GM21529 (cell line): ENCODE results near the gene NPTX2.

ENCODE experiments used
- ATAC-seq: cut with Tn5 transposase; IDR thresholded peaks from one replicate; pipeline ENCODE4 v1.9.1; 2021; ENCODE audit not compliant: unreplicated experiment

Gene NPTX2

DNA sequence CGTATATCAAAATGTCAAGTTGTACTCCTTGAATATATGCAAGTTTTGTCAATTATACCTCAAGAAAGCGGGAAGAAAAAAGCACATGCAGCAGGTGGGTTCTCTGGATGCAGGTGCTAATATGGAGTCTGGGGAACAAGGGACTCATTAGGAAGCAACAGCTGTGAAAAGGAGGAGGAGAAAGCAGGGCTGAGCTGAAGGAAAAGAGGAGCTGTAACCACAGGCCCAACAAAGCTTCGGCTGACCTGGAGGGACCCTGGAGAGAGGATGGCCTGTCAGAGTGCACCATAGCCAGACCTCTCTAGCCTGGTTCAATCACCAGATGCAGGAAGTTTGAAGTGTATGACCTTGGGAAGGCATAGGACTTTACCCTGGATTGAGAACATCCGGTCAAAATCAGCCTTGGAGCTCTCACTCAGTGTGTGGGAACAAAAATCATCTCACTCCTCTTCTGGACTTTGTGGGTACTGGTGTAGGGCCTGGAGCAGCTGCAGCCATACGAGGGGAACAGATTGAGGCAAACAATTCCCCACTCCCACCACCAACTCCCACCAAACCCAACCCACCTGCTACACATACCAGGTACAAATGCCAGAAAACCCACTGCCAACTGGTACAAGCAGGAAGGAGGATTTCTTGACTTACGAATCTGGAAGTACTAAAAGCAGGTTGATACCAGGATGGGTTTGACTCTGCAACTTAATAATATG is 36.7 kb downstream of the NPTX2 start:
- ATAC-seq = no peak

DNA sequence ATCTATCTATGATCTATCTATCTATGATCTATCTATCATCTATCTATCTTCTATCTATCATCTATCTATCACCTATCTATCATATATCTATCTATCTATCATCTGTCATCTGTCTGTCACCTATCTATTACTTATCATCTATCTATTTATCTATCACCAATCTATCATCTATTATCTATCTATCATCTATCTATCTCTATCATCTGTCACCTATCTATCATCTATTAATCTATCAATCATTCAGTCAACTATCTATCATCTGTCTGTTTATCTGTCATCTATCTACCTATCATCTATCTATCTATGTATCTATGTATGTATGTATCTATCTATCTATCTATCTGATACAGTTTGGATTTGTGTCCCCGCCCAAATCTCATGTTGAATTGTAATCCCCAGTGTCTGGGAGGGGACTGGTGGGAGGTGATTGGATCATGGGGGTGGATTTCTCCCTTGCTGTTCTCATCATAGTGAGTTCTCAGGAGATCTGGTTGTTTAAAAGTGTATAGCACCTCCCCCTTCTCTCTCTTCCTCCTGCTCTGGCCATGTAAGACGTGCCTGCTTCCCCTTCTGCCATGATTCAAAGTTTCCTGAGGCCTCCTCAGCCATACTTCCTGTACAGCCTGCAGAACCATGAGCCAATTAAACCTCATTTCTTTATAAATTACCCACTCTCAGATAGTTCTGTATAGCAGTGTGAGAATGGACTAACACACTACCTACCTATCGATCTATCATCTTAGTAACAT is 37.6 kb downstream of the NPTX2 start:
- no peak for ATAC-seq

DNA sequence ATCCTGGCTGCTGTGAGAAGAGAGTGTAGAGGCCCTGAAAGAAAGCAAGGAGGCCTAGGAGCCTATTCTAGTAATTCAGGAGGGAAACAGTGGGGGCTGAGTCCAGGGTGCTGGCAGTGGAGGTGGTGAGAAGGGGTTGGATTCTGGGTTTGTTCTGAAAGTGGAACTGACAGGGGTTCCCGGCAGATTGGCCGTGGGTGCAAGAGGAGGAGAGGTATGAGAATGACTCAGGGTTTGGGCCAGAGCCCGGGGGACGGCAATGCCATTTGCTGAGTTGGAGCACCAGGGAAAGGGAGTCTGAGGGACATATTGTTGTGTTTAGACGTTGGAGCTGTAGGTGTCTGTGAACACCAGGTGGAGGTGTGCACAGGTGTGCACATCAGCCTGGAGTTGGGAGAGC is 38.5 kb downstream of the NPTX2 start:
- ATAC-seq = no peak

DNA sequence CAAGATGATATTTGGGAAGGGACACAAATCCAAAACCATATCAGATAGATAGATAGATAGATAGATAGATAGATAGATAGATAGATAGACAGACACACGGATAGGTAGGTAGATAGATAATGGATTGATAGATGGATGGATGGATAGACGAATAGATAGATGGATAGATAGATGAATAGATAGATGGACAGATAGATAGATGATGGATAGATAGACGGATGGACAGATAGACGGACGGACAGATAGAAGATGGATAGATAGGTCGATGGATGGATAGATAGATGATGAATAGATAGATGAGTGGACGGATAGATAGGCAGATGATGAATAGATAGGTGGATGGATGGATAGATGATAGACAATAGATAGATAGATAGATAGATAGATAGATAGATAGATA is 39.8 kb downstream of the NPTX2 start:
- ATAC-seq = no peak

DNA sequence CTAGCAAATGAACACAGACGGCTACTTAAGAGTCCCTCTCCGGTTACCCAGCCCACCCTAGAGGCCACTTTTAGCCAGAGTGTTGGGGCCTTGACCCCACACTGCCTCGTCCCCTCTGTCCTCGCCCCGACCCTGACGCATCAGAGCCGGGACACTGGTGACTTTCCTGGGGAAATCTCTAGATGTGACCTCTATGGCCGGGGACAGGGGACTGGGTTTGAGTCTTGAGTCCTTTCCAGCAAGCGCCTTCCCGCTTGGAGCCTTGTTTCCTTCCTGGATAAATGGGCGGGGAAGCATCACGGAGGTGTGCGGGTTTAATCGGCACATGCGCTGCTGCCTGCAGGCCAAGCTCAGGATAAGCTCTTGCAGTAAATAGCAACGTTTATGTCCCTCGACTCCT is 40.7 kb downstream of the NPTX2 start:
- no peak for ATAC-seq

DNA sequence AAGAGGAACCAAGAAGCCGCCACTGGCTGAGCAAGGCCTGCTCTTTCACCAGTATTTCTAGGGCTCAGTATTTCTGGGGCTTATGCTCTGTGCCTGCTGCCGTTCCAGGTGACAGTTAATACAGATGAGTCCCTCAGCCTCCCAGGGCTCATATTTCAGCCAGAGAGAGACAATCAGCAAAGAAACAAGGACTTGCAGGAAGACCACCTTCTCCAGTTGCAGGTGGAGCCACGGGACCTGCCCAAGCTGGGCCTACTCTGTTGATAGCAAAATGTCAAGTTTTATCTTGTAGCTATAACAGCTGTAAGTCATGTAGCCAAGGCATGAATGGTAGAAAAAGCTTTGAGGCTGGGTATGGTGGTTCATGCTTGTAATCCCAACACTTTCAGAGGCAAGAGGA is 42.7 kb downstream of the NPTX2 start:
- no peak for ATAC-seq

DNA sequence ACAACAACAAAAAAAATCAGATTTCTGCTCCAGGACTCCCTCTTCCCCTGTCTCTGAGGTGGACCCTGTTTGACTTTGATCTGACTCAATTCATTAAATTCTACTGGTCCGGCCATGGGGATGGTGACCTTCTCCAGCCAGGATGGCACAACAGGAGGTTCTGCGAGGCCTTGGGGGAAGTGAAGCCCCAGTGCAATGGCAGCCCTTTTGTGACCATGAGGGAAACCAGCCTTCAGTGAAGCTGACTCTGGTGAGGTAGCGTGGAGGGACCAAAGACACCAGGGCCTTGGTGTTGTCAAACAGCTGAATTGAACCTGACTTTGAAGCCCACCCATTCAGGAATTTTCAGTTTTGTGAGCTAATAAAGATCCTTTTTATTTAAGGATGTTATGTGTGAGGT is 44.5 kb downstream of the NPTX2 start:
- no peak for ATAC-seq

DNA sequence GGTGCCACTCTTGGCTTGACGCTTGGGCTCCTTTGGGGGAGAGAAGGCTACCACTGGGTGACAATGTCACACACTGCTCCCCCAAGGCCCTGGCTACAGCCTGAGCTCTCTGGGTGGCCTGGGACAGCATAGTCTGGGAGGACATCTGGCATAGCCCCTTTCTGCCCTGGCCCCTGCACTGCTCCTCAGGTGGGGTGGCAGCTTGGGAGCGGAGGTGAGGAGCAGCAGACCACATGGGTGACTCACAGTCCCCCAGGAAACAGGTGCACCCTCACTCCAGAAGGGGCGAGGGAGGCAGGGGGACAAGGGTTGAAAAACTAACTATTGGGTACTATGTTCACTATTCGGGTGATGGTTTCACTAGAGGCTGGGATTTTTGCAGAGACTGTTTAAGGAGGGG is 45.2 kb downstream of the NPTX2 start:
- no peak for ATAC-seq

DNA sequence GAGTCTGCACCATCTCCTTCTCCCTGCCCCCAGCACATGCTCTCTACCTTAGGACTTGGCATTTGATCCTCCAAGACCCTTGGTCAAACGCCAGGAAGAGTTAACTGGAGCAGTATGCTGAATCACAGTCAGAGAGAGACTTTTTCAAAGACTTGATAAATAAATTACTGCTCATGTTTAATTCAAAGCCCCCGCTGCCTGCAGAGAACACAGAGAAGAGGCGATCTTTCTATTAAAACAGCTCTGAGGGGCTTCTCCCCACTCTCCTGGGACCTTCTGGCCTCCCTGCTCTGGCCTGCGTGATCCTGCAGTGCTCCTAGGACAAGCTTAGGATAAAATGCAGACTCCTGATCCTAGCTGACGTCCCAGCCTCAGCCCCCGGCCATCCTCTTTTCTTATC is 47.8 kb downstream of the NPTX2 start:
- ATAC-seq = no peak

DNA sequence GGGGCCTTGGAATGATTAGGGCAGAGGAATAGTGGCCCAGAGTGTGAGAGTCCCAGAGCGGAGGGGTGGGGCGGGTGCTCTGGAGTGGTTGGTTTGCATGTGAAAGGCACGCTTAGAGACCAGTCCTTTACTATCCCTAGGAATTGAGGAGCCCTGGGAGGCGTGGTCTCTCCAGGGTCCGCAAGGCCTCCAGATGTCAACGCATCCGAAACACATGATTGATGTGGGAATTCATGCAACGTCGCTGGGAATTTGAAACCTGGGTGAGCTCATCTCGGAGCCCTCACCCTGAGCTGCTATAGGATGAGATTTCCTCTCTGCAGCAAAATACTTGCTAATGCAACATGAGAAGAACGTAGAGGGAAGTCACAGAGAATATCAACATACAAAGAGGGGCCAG is 51.2 kb downstream of the NPTX2 start:
- no peak for ATAC-seq

DNA sequence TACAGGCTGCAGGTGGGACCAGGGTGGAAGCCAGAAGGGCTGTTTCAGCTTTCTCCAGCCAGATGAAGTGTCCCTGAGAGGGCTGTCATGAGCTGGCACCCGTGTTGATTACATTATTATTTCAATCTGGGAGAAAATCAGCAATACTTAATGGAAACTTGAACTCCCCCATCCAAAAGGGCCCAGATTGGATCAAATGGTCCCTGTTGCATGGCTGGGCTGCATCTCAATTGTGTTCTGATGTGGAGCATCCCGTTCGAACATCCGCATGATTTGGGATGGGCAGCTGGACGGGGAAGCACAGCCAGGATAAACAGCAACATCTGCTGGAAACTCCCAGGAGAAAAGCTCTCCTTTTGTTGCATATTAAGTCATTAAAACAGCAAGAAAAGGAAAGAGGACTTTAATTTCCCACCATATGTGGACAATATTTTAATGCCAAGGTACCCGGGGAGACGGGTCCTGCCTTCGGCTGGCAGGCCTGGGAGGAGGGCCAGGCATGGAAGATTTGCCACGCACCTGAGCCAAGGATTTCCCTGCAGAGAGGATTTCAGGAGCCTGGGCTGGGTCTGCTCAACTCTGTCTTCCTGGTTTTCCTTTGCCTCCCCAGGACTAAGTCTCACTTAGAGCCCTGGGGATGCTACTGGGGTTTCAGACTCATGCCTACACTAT is 52.4 kb downstream of the NPTX2 start:
- ATAC-seq = no peak

DNA sequence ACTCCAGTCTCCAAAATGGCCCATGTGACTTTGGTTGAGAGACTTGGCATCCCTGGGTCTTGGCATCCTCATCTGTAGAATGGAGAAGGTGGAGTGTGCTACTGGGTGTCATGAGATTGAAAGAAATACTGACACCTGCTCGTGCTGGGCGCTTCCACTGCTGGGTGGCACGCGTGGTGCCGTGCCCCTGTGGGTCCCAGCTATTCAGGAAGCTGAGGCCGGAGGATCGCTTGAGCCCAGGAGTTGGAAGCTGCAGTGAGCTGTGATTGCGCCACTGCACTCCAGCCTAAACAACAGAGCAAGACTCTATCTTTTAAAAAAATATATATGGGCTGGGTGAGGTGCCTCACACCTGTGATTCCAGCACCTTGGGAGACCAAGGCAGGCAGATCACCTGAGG is 53.1 kb downstream of the NPTX2 start:
- no peak for ATAC-seq

DNA sequence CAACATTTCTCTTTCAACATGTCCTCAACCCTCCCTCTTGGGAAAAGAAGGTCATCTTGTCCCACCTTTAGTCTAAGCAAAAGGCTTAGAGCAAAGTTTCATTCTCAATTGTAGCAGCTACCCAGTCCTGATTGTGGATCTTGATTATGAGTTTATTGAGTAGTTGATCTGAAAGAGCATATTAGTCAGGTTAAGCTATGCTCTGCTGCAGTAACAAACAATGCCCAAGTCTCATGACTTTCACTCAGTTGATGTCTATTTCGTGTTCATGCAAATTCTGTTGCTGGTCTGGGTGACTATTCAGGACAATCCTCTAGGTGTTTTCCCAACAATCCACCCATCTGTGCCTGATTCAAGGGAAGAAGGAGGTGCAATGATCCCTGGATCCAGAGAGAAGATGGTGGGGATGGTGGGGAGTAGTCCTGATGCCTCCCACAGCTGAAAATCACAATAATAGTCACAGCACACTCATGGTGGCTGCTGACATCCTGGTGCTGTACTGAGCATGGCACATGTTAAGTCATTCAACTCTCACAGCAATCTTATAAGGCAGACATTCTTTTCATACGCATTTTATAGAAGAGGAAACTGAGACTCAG is 54.7 kb downstream of the NPTX2 start:
- no peak for ATAC-seq

DNA sequence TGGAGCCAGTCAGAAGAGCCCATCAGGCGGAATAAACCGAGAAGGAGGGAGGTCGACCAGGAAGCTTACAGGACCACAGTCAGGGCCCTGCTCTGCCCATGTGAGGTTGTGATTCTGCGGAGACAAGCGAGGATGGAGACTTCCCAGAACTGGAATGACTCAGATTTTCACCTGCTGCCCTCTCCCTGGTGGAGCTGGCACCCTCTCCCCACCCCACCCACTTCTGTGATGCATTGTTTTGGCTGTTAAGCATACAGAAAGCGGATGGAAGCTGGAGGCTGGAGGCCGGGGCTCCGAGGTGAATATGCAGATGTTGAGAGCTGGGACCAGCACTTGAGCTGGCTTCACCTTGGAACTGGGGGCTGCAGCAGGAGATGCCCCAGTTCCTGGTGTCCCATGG is 57.4 kb downstream of the NPTX2 start:
- ATAC-seq = no peak

DNA sequence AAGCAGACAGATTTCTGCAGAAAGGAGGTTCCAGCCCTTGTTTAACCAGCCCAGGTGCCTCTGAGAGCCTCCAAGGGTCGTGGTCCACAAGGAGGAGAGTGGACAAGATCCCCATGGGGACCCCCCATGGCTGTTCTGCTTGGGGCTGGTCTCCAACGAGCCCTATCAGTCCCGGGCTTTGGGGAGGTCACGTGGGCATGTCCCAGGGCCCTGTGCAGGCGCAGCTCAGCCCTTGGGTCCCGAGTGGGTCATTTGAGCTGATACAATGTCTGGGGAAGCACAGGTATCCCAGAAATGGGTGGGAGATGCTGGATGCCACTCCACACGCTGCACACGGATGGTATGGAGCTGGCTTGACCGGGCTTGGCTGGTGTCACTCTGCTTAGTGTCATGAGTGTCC is 57.8 kb downstream of the NPTX2 start:
- ATAC-seq = no peak

DNA sequence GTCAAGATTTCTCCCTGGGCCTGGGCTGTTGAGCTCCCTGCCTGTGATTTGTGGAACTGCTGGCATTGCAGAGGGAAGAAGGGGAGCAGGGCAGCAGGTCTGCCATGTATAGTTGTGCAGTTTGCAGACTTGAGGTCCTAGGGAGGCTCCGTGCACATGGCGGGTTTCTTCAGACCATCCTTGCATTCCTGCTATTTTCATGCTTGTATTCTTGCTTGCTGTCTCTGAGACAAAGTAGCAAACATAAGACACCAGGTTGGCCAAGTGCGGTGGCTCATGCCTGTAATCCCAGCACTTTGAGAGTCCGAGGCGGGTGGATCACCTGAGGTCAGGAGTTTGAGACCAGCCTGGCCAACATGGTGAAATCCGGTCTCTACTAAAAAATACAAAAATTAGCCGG is 61.1 kb downstream of the NPTX2 start:
- ATAC-seq = no peak
